K562 (cell line): Measurements from ENCODE around the gene ACBD6. TPM values are rescaled to one million over a fixed set of nuclear protein-coding genes. Genes with fewer than 3 reads are reported as not detected.

ENCODE experiments used
- ATAC-seq: fragments of 200-7000 bp; cut with Tn5 transposase; 3 replicates; pipeline ENCODE4 v1.9.1; 2020; ENCODE audit warnings: moderate library complexity
- BruUV-seq: library from RNA; stranded (reverse); fragments of 400-500 nt; replicated peaks from 2 replicates; lab custom pipeline; 2021; lab: Mats Ljungman, UMichigan
- CTCF ChIA-PET: fragments of 300-600 bp; formaldehyde crosslinking; extraction: SDS; loops from one replicate; lab custom pipeline; 2021; ENCODE audit warnings: low intra/inter-chr PET ratio; lab: Yijun Ruan, JAX
- POLR2A ChIA-PET: fragments of 300-600, 350-650 bp; sonication (Branson Sonifier 250); formaldehyde crosslinking; extraction: SDS; loops from one replicate; lab custom pipeline; 2021; ENCODE audit warnings: antibody characterized with exemption, inconsistent platforms; lab: Yijun Ruan, JAX
- DNase-seq, 4 experiments: peaks; one replicate each; pipeline versions ENCODE4 v3.0.0 to v3.0.0-alpha.2; 2011 to 2018; ENCODE audit warnings: low spot score in 3 of 4, mixed read lengths in 3 of 4; ENCODE audit errors: extremely low read depth in 1 of 4
- FAIRE-seq: peaks from 2 replicates; lab custom pipeline; 2011; peaks lifted over from hg19 to GRCh38; lab: Jason Lieb, UNC
- H2AFZ ChIP-seq: 2 replicates; pipeline ENCODE4 v1.6.0; 2011; ENCODE audit warnings: low read depth, low read length, control low read depth, inconsistent platforms
- H3K27ac ChIP-seq: fragments of 200-600 bp; 3 replicates; pipeline ENCODE4 v1.8.0; 2011; ENCODE audit warnings: low read depth, mild to moderate bottlenecking, control low read depth, inconsistent platforms, low read length, moderate library complexity, mixed read lengths; ENCODE audit errors: extremely low read depth
- H3K27me3 ChIP-seq, 2 experiments: fragments of 300-600 bp in 1 of 2; 2 replicates in 1 of 2; 3 replicates in 1 of 2; pipeline versions ENCODE4 v1.6.0 to v1.8.0; 2011; ENCODE audit warnings: inconsistent platforms in 2 of 2, low read length in 2 of 2, mild to moderate bottlenecking in 1 of 2, mixed read lengths in 1 of 2, moderate library complexity in 1 of 2; ENCODE audit not compliant: control insufficient read depth in 2 of 2, insufficient read depth in 2 of 2
- H3K36me3 ChIP-seq: fragments of 300-600 bp; 3 replicates; pipeline ENCODE4 v1.8.0; 2011; ENCODE audit warnings: mild to moderate bottlenecking, low read length, inconsistent platforms; ENCODE audit not compliant: control insufficient read depth, insufficient read depth
- H3K4me1 ChIP-seq, 2 experiments: fragments of 200-600 bp in 1 of 2; replicated peaks in 1 of 2; 2 replicates in 1 of 2; 3 replicates in 1 of 2; pipeline versions ENCODE4 v1.5.1 to v1.8.0; 2011; ENCODE audit warnings: inconsistent platforms in 2 of 2, low read length in 2 of 2, mild to moderate bottlenecking in 1 of 2, mixed read lengths in 1 of 2, moderate library complexity in 1 of 2; ENCODE audit not compliant: control insufficient read depth in 2 of 2, insufficient read depth in 2 of 2
- H3K4me2 ChIP-seq: 2 replicates; pipeline ENCODE4 v1.6.1; 2011; ENCODE audit warnings: low read length, control low read depth, inconsistent platforms, mixed read lengths; ENCODE audit not compliant: insufficient read depth
- H3K4me3 ChIP-seq: fragments of 200-600 bp; sonication (generic), shearing (Covaris generic); 2 replicates; pipeline ENCODE4 v1.5.1; 2016; ENCODE audit warnings: control low read depth, inconsistent platforms
- H3K79me2 ChIP-seq: fragments of 200-600 bp; 3 replicates; pipeline ENCODE4 v1.8.0; 2011; ENCODE audit warnings: low read length, inconsistent platforms; ENCODE audit not compliant: control insufficient read depth, insufficient read depth
- H3K9ac ChIP-seq, 2 experiments: 2 replicates each; pipeline versions ENCODE4 v1.6.0 to v1.6.1; 2011; ENCODE audit warnings: low read depth in 2 of 2, low read length in 2 of 2, control low read depth in 1 of 2, inconsistent platforms in 1 of 2, mild to moderate bottlenecking in 1 of 2, mixed read lengths in 1 of 2; ENCODE audit not compliant: insufficient read depth in 1 of 2
- H3K9me1 ChIP-seq: one replicate; pipeline ENCODE4 v1.6.0; 2011; ENCODE audit warnings: inconsistent platforms, mild to moderate bottlenecking, low read length, moderate library complexity; ENCODE audit not compliant: control insufficient read depth, insufficient read depth
- H3K9me3 ChIP-seq: replicated peaks from 2 replicates; pipeline ENCODE4 v1.5.1; 2011; ENCODE audit warnings: low read depth, low read length, inconsistent platforms; ENCODE audit not compliant: control insufficient read depth, insufficient read depth
- H4K20me1 ChIP-seq: replicated peaks from 2 replicates; pipeline ENCODE4 v1.6.1; 2011; ENCODE audit warnings: low read length, inconsistent platforms, mixed read lengths; ENCODE audit not compliant: control insufficient read depth, insufficient read depth
- CCAR2 ChIP-seq: fragments of 200-400 bp; formaldehyde crosslinking; IDR thresholded peaks from 2 replicates; pipeline ENCODE4 v1.6.1; 2017; ENCODE audit warnings: mild to moderate bottlenecking, low read depth, low read length
- FOXA3 ChIP-seq, 2 experiments: fragments of 450-650 bp in 1 of 2; sonication (generic) in 1 of 2; formaldehyde crosslinking; IDR thresholded peaks in 1 of 2; conservative IDR thresholded peaks in 1 of 2; 2 replicates each; pipeline versions ENCODE4 v1.4.0 to v1.8.0; 2020 to 2022; ENCODE audit warnings: mild to moderate bottlenecking in 2 of 2, missing genetic modification reagents in 1 of 2
- HNRNPL ChIP-seq: fragments of 200-400 bp; formaldehyde crosslinking; IDR thresholded peaks from 2 replicates; pipeline ENCODE4 v1.6.1; 2017; ENCODE audit warnings: low read depth, mild to moderate bottlenecking, low read length
- JUND ChIP-seq, 2 experiments: IDR thresholded peaks; 2 replicates in 1 of 2; 3 replicates in 1 of 2; pipeline ENCODE4 v1.6.1; 2011; ENCODE audit warnings: borderline replicate concordance in 2 of 2, low read depth in 2 of 2, low read length in 2 of 2, improper control_type of control experiment in 1 of 2, missing biosample characterization in 1 of 2, missing genetic modification characterization in 1 of 2, missing genetic modification reagents in 1 of 2
- KLF6 ChIP-seq: fragments of 250-450 bp; sonication (Bioruptor Pico); IDR thresholded peaks from 2 replicates; pipeline ENCODE4 v1.4.0; 2020; ENCODE audit warnings: mild to moderate bottlenecking, moderate library complexity, borderline replicate concordance
- NFE2L1 ChIP-seq: fragments of 450-650 bp; IDR thresholded peaks from 2 replicates; pipeline ENCODE4 v1.6.1; 2016; ENCODE audit warnings: missing genetic modification characterization, low read depth, mild to moderate bottlenecking, missing compliant biosample characterization, moderate library complexity, borderline replicate concordance
- NFXL1 ChIP-seq: fragments of 450-650 bp; formaldehyde crosslinking; IDR thresholded peaks from 2 replicates; pipeline ENCODE4 v1.4.0; 2021; ENCODE audit warnings: mild to moderate bottlenecking
- RBFOX2 ChIP-seq: fragments of 200-400 bp; formaldehyde crosslinking; IDR thresholded peaks from 2 replicates; pipeline ENCODE4 v1.6.1; 2017; ENCODE audit warnings: low read depth, mild to moderate bottlenecking, low read length, moderate library complexity
- ZBTB17 ChIP-seq: fragments of 450-650 bp; formaldehyde crosslinking; IDR thresholded peaks from 2 replicates; pipeline ENCODE4 v1.4.0; 2020; ENCODE audit warnings: mild to moderate bottlenecking
- ZNF445 ChIP-seq: fragments of 250-450 bp; sonication (Bioruptor Pico); IDR thresholded peaks from 2 replicates; pipeline ENCODE4 v1.4.0; 2020; ENCODE audit warnings: low read depth, mild to moderate bottlenecking, moderate library complexity
- WGBS: fragments of 100-300 bp; shearing (Covaris generic); methylation state at CpG from one replicate; pipeline ENCODE4 v1.1.6; 2016; ENCODE audit warnings: low coverage, mixed read lengths; ENCODE audit not compliant: insufficient coverage; ENCODE audit errors: missing lambda C conversion rate; 5-methylcytosine and 5-hydroxymethylcytosine counted together
- in situ Hi-C: fragments of 300-500 bp; cut with MboI; formaldehyde crosslinking; loops from 4 replicates; pipeline ENCODE4 v1.15.0; 2018; ENCODE audit warnings: inconsistent platforms, mixed read lengths
- intact Hi-C: fragments of 100-400 bp; cut with micrococcal nuclease; formaldehyde crosslinking; loops from 2 replicates; pipeline ENCODE4 v1.14.2; 2022
- polyA plus RNA-seq, 8 experiments: library from polyadenylated mRNA; depleted of rRNA in 4 of 8; stranded (reverse) in 5 of 8; unstranded in 3 of 8; fragments of >200 nt; fragmentation: Nextera tagmentation in 2 of 8; fragmentation: Illumina TruSeq in 1 of 8; extraction: Ambion mirVana in 2 of 8; extraction: Trizol in 1 of 8; gene quantifications; 2 replicates each; pipeline versions ENCODE4 v1.2.1 to v1.2.3, GENCODE V29; 2011 to 2014; ENCODE audit warnings: inconsistent platforms in 1 of 8, missing spikeins in 1 of 8
- total RNA-seq, 7 experiments: library from RNA; depleted of rRNA in 6 of 7; stranded (reverse); fragments of >200 nt in 6 of 7; fragmentation: Illumina TruSeq in 2 of 7; extraction: Trizol in 2 of 7; gene quantifications; 2 replicates each; pipeline versions ENCODE4 v1.2.1 to v1.2.3, GENCODE V29; 2011 to 2021; ENCODE audit warnings: low replicate concordance in 1 of 7
- TF ChIP-seq, protein P1 (sequence below): fragments of 250-450 bp; sonication (Bioruptor Pico); IDR thresholded peaks from 2 replicates; pipeline ENCODE4 v1.4.0; 2020
- TF ChIP-seq, protein P2 (sequence below): fragments of 250-450 bp; sonication (Bioruptor Pico); IDR thresholded peaks from 2 replicates; pipeline ENCODE4 v1.4.0; 2020; ENCODE audit warnings: mild to moderate bottlenecking

The ACBD6 gene
- total and polyA plus RNA-seq, 9 of the 15 experiments (the other 6 are each of a cell fraction or from before 2014, with no cell fraction given), result 16.9 to 107 (median 77.7) TPM

DNA sequence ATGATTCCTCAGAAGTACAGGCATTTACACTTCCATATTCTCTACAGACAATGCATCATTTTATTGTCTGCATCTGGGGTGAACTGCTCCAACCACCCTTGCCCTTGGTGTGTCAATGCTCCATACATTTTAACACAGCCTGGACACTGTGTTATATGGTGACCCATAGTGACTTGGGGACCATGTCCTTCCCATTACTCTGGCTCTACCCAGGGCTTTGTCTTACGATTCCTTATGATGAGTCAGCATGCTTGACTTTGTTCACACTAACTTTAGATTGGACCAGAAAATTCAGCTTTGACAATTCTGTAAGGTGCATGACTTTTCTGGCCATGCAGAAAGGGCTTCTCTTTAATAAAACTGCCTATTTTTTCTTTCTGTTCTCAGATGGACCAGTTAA is 49.6 kb upstream of the ACBD6 start:
- CTCF ChIA-PET, result no interaction called here
- Histone ChIP-seq H2AFZ (peak overlapping the region; percentile 71), H3K9ac (no peak overlapping the region), H3K4me3 (no peak overlapping the region), H3K79me2 (no peaks in the 10 kb centered on the region), H4K20me1 (no peaks in the 10 kb centered on the region), H3K9me1 (no peaks in the 10 kb centered on the region), H3K4me1 (peaks cover 0 to 8% of the 10 kb centered on the region in 2 experiments; a peak in 2 of 5 replicates), H3K27ac (no peak overlapping the region), H3K27me3 (no peaks in the 10 kb centered on the region), H3K9me3 (no peaks in the 10 kb centered on the region), H3K4me2 (peak overlapping the region; percentile 27), H3K36me3 (no peaks in the 10 kb centered on the region)
- peak in 1 of 4 experiments; percentile 29 for DNase-seq
- peak; percentile 52 for FAIRE-seq
- POLR2A ChIA-PET, result interaction anchor here (1.4 to 1.9 kb wide), 4 partner anchors 12 to 38 kb away, joined by 4 to 5 read pairs (median 4); no protein-coding TSS in a partner anchor
- in situ Hi-C loops, result no loop called here
- no TSS peak for BruUV-seq
- intact Hi-C loops, result no loop called here
- ATAC-seq, result peak; percentile 71
- WGBS, result 8% methylated on average over 1 of the region's 1 CpG
- TF ChIP-seq FOXA3 (CRISPR knock-in tag; conservative IDR thresholded peaks at IDR 0.05 in 1 of 2, IDR thresholded peaks at IDR 0.05 in 1 of 2) (no peak), ZBTB17 (CRISPR knock-in tag) (no peak), HNRNPL (no peak), ZNF445 (CRISPR knock-in tag) (no peak), NFXL1 (CRISPR knock-in tag) (no peak), KLF6 (CRISPR knock-in tag) (no peak), NFE2L1 (tag) (no peak), RBFOX2 (no peak), JUND (IDR thresholded peaks at IDR 0.05; ENCODE audit: borderline replicate concordance, low read depth, low read length) (peak; percentile 24; the same call in 1 of the 2 replicates), JUND (tag; IDR thresholded peaks at IDR 0.05; ENCODE audit: borderline replicate concordance, low read depth, low read length) (peak; percentile 57; the same call in 1 of the 3 replicates), CCAR2 (no peak)
- TF ChIP-seq, protein P1, sequence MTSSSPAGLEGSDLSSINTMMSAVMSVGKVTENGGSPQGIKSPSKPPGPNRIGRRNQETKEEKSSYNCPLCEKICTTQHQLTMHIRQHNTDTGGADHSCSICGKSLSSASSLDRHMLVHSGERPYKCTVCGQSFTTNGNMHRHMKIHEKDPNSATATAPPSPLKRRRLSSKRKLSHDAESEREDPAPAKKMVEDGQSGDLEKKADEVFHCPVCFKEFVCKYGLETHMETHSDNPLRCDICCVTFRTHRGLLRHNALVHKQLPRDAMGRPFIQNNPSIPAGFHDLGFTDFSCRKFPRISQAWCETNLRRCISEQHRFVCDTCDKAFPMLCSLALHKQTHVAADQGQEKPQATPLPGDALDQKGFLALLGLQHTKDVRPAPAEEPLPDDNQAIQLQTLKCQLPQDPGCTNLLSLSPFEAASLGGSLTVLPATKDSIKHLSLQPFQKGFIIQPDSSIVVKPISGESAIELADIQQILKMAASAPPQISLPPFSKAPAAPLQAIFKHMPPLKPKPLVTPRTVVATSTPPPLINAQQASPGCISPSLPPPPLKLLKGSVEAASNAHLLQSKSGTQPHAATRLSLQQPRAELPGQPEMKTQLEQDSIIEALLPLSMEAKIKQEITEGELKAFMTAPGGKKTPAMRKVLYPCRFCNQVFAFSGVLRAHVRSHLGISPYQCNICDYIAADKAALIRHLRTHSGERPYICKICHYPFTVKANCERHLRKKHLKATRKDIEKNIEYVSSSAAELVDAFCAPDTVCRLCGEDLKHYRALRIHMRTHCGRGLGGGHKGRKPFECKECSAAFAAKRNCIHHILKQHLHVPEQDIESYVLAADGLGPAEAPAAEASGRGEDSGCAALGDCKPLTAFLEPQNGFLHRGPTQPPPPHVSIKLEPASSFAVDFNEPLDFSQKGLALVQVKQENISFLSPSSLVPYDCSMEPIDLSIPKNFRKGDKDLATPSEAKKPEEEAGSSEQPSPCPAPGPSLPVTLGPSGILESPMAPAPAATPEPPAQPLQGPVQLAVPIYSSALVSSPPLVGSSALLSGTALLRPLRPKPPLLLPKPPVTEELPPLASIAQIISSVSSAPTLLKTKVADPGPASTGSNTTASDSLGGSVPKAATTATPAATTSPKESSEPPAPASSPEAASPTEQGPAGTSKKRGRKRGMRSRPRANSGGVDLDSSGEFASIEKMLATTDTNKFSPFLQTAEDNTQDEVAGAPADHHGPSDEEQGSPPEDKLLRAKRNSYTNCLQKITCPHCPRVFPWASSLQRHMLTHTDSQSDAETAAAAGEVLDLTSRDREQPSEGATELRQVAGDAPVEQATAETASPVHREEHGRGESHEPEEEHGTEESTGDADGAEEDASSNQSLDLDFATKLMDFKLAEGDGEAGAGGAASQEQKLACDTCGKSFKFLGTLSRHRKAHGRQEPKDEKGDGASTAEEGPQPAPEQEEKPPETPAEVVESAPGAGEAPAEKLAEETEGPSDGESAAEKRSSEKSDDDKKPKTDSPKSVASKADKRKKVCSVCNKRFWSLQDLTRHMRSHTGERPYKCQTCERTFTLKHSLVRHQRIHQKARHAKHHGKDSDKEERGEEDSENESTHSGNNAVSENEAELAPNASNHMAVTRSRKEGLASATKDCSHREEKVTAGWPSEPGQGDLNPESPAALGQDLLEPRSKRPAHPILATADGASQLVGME (CRISPR knock-in tag), result no peak
- TF ChIP-seq, protein P2, sequence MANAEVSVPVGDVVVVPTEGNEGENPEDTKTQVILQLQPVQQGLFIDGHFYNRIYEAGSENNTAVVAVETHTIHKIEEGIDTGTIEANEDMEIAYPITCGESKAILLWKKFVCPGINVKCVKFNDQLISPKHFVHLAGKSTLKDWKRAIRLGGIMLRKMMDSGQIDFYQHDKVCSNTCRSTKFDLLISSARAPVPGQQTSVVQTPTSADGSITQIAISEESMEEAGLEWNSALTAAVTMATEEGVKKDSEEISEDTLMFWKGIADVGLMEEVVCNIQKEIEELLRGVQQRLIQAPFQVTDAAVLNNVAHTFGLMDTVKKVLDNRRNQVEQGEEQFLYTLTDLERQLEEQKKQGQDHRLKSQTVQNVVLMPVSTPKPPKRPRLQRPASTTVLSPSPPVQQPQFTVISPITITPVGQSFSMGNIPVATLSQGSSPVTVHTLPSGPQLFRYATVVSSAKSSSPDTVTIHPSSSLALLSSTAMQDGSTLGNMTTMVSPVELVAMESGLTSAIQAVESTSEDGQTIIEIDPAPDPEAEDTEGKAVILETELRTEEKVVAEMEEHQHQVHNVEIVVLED, result no peak
